Body of pancreas (tissue), 4 donors: ENCODE data around the gene STK35.

Source experiments
- CTCF ChIP-seq, 7 experiments: fragments of 450-650 bp in 4 of 7; fragments of 200-600 bp in 3 of 7; sonication (generic) in 3 of 7; IDR thresholded peaks; one replicate each; pipeline ENCODE4 v1.5.1; 2016 to 2019; ENCODE audit warnings: antibody characterized with exemption in 7 of 7
- POLR2A ChIP-seq, 3 donors: fragments of 450-650 bp; IDR thresholded peaks; one replicate each; pipeline ENCODE4 v1.6.1; 2016; ENCODE audit warnings: antibody characterized with exemption in 3 of 3, mild to moderate bottlenecking in 2 of 3

GRCh38 chr20:2052741-2053140 is 48.9 kb upstream of the STK35 start:
- TF ChIP-seq CTCF (IDR thresholded peaks at IDR 0.05): no peak
- no peak for TF ChIP-seq POLR2A (IDR thresholded peaks at IDR 0.05)
